GM12891 (cell line): ENCODE measurements around the gene RRAGD.

Source experiments
- PAX5 ChIP-seq: IDR thresholded peaks from 2 replicates; pipeline ENCODE4 v1.6.1; 2011; ENCODE audit warnings: low read length, moderate library complexity, mild to moderate bottlenecking; ENCODE audit not compliant: insufficient read depth, severe bottlenecking
- POLR2A ChIP-seq: IDR thresholded peaks from 2 replicates; pipeline ENCODE4 v1.6.1; 2011; ENCODE audit warnings: low read depth, low read length, control low read depth
- POLR2AphosphoS5 ChIP-seq: IDR thresholded peaks from 2 replicates; pipeline ENCODE4 v1.6.1; 2011; ENCODE audit warnings: low read depth, low read length, control low read depth
- POU2F2 ChIP-seq: IDR thresholded peaks from 2 replicates; pipeline ENCODE4 v1.6.1; 2011; ENCODE audit warnings: low read depth, mild to moderate bottlenecking, control low read depth, low read length, moderate library complexity
- SPI1 ChIP-seq: IDR thresholded peaks from 2 replicates; pipeline ENCODE4 v1.6.1; 2011; ENCODE audit warnings: low read depth, low read length, control low read depth
- TAF1 ChIP-seq: IDR thresholded peaks from 2 replicates; pipeline ENCODE4 v1.6.1; 2011; ENCODE audit warnings: low read depth, low read length, control low read depth

DNA sequence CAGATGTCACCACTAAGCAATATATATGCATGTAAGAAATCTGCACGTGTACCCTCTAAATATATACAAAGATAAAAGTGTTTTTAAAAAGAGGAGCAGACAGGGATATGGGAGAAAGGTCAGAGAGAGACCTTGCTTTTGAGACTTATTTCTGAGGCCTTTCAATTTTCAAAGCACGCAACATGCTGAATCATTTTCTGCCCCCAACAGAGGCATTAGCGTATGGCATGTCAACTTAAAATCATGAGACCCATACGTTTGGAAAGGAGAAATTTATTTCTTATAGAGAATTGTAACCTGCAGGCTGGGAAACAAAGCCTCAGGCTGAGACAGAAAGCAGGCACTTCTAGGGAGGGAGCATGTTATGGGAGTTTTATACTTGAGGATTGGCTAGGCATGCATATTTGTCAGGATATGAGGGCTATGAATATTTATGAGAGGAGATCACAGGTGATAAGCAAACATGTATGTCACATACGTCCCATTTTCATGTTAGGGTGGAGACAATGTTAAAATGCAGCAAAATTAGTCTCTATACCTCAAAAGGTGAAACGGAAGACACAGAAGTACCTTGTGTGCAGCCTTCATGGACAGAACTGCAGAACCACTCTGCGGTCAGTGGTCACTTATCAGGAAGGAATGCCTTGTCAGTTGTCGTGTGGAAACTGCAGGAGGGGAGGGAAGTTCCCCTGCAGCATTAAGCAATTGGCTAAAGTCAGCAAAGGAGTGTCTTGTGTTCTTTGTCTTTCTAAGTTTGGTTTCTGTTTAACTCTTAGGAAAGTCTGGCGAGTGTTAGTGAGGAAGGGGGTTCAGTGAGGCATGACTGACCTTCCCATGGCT is 90.7 kb downstream of the RRAGD start:
- TF ChIP-seq POLR2AphosphoS5: no peak
- no peak for TF ChIP-seq POLR2A
- peak; percentile 19; the same call in 1 of the 2 replicates for TF ChIP-seq SPI1
- no peak for TF ChIP-seq PAX5
- no peak for TF ChIP-seq TAF1
- TF ChIP-seq POU2F2: no peak
